Neural cell (in vitro differentiated cells): ENCODE results near the gene TNS4. TPM values are rescaled to one million over a fixed set of nuclear protein-coding genes. Genes with fewer than 3 reads are reported as not detected.

Experiments
- H2AFZ ChIP-seq: fragments of 200-600, 300-800 bp; sonication (generic), shearing (Covaris generic); 2 replicates; pipeline ENCODE4 v1.6.0; 2014; ENCODE audit warnings: low read depth, mild to moderate bottlenecking, antibody characterized with exemption, low read length, moderate library complexity
- H3F3A ChIP-seq: fragments of 200-600 bp; shearing (Covaris generic); 2 replicates; pipeline ENCODE4 v1.6.1; 2016; ENCODE audit warnings: mild to moderate bottlenecking, moderate library complexity, mixed read lengths, antibody characterized with exemption, low read length; ENCODE audit not compliant: insufficient read depth, poor library complexity, severe bottlenecking
- H3K27ac ChIP-seq: fragments of 200-600, 300-800 bp; sonication (generic), shearing (Covaris generic); 2 replicates; pipeline ENCODE4 v1.5.1; 2014; ENCODE audit warnings: mild to moderate bottlenecking, low read length, moderate library complexity
- H3K27me3 ChIP-seq: fragments of 300-800, 200-600 bp; sonication (generic), shearing (Covaris generic); 2 replicates; pipeline ENCODE4 v1.6.0; 2014; ENCODE audit warnings: mild to moderate bottlenecking, low read depth, low read length, moderate library complexity; ENCODE audit not compliant: insufficient read depth
- H3K36me3 ChIP-seq: fragments of 300-800, 200-600 bp; sonication (generic), shearing (Covaris generic); 2 replicates; pipeline ENCODE4 v1.5.1; 2014; ENCODE audit warnings: mild to moderate bottlenecking, antibody characterized with exemption, low read length, moderate library complexity; ENCODE audit not compliant: insufficient read depth
- H3K4me2 ChIP-seq: fragments of 300-800, 200-600 bp; sonication (generic), shearing (Covaris generic); 2 replicates; pipeline ENCODE4 v1.6.0; 2014; ENCODE audit warnings: mild to moderate bottlenecking, low read length
- H3K4me3 ChIP-seq: fragments of 300-800, 200-600 bp; sonication (generic), shearing (Covaris generic); 2 replicates; pipeline ENCODE4 v1.5.1; 2014; ENCODE audit warnings: mild to moderate bottlenecking, low read length, moderate library complexity
- H3K79me2 ChIP-seq: fragments of 200-600 bp; shearing (Covaris generic); replicated peaks from 2 replicates; pipeline ENCODE4 v1.6.0; 2014; ENCODE audit warnings: mild to moderate bottlenecking, low read length, moderate library complexity; ENCODE audit not compliant: insufficient read depth
- H3K9ac ChIP-seq: fragments of 300-800, 200-600 bp; sonication (generic), shearing (Covaris generic); 2 replicates; pipeline ENCODE4 v1.6.1; 2016; ENCODE audit warnings: mild to moderate bottlenecking, low read length, mixed read lengths
- H3K9me2 ChIP-seq: fragments of 200-600 bp; shearing (Covaris generic); 2 replicates; pipeline ENCODE4 v1.6.1; 2016; ENCODE audit warnings: mild to moderate bottlenecking, low read length, mixed read lengths; ENCODE audit not compliant: insufficient read depth
- H3K9me3 ChIP-seq: fragments of 200-600, 300-800 bp; sonication (generic), shearing (Covaris generic); 2 replicates; pipeline ENCODE4 v1.6.1; 2016; ENCODE audit warnings: mild to moderate bottlenecking, mixed run types, low read length, moderate library complexity, mixed read lengths
- H4K20me1 ChIP-seq: fragments of 200-600 bp; shearing (Covaris generic); 2 replicates; pipeline ENCODE4 v1.6.1; 2016; ENCODE audit warnings: mild to moderate bottlenecking, mixed run types; ENCODE audit not compliant: insufficient read depth
- CTCF ChIP-seq: fragments of 450-650 bp; IDR thresholded peaks from 2 replicates; pipeline ENCODE4 v1.5.1; 2014; ENCODE audit warnings: antibody characterized with exemption, mild to moderate bottlenecking, moderate library complexity; ENCODE audit not compliant: poor library complexity, severe bottlenecking
- EP300 ChIP-seq: fragments of 450-650 bp; conservative IDR thresholded peaks from 2 replicates; pipeline ENCODE4 v1.6.1; 2014; ENCODE audit warnings: antibody characterized with exemption, mild to moderate bottlenecking, moderate library complexity; ENCODE audit not compliant: poor library complexity, severe bottlenecking
- EZH2 ChIP-seq: fragments of 200-600, 300-800 bp; shearing (Covaris generic), sonication (generic); IDR thresholded peaks from 2 replicates; pipeline ENCODE4 v1.6.1; 2014; ENCODE audit warnings: antibody characterized with exemption, low read length, borderline replicate concordance, mild to moderate bottlenecking; ENCODE audit not compliant: insufficient read depth, poor library complexity, severe bottlenecking
- MXI1 ChIP-seq: fragments of 450-650 bp; conservative IDR thresholded peaks from 2 replicates; pipeline ENCODE4 v1.6.1; 2014; ENCODE audit warnings: antibody characterized with exemption, mild to moderate bottlenecking; ENCODE audit not compliant: poor library complexity, severe bottlenecking
- POLR2AphosphoS5 ChIP-seq: IDR thresholded peaks from 2 replicates; pipeline ENCODE4 v1.6.1; 2012
- RAD21 ChIP-seq: fragments of 450-650 bp; conservative IDR thresholded peaks from 2 replicates; pipeline ENCODE4 v1.6.1; 2014; ENCODE audit warnings: antibody characterized with exemption, mild to moderate bottlenecking, moderate library complexity
- REST ChIP-seq: IDR thresholded peaks from 2 replicates; pipeline ENCODE4 v1.6.1; 2012; ENCODE audit warnings: borderline replicate concordance
- SMC3 ChIP-seq: fragments of 450-650 bp; conservative IDR thresholded peaks from 2 replicates; pipeline ENCODE4 v1.6.1; 2014; ENCODE audit warnings: antibody characterized with exemption, mild to moderate bottlenecking, moderate library complexity; ENCODE audit not compliant: poor library complexity
- TAF1 ChIP-seq: IDR thresholded peaks from 2 replicates; pipeline ENCODE4 v1.6.1; 2012; ENCODE audit warnings: low read depth
- polyA plus RNA-seq: library from polyadenylated mRNA; depleted of rRNA; stranded (reverse); fragments of >200 nt; gene quantifications from 2 replicates; pipeline ENCODE4 v1.2.3, GENCODE V29; 2014

The TNS4 gene
- polyA plus RNA-seq, 1 donor from 2014 or later: not detected

GRCh38 chr17:40535438-40535837 lies 34.0 kb upstream of the TNS4 start:
- no peak overlapping the region for H3K9ac ChIP-seq
- H3K4me3 ChIP-seq: no peak overlapping the region
- no peaks in the 10 kb centered on the region for H3K27me3 ChIP-seq
- no peak overlapping the region for H3K27ac ChIP-seq
- no peak overlapping the region for H3K4me2 ChIP-seq
- no peak overlapping the region for H2AFZ ChIP-seq
- H3K9me3 ChIP-seq: no peaks in the 10 kb centered on the region
- H3F3A ChIP-seq: no peaks in the 10 kb centered on the region
- H3K9me2 ChIP-seq: no peaks in the 10 kb centered on the region
- no peaks in the 10 kb centered on the region for H3K36me3 ChIP-seq
- no peaks in the 10 kb centered on the region for H4K20me1 ChIP-seq
- H3K79me2 ChIP-seq: no peaks in the 10 kb centered on the region
- TF ChIP-seq RAD21 (no peak), EZH2 (no peak)

DNA sequence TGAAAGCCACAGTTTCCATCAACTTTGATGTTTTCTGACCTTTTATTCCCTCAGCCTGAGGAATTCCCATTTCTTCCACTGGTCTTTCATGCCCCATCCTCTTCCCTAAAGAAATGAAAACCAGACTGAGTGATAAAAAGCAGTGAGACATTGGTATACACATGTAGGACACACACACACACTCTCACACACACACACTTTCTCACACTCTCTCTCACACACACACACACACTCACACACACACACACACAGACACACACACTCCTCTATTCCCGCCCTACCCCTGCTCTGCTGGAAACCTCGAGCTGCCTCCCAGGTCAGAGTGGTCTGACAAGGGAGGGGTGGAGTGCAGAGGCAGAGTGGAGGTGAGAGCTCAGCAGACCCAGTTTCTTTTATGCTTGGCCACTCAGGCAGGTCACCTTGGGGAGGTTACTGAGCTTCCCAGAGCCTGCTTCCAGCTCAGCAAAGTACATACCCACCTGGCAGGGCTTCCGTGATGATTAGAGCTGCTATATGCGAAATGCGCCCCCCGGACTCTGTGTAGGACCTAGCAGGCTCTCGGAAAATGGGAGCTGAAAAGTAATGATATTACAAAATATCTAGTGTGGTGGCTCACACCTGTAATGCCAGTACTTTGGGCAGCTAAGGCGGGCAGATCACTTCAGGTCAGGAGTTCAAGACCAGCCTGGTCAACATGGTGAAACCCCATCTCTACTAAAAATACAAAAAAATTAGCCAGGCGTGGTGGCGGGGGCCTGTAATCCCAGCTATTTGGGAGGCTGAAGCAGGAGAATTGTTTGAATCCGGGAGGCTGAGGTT lies 33.2 kb upstream of the TNS4 start:
- no peak overlapping the region for H3K27ac ChIP-seq
- H2AFZ ChIP-seq: no peak overlapping the region
- no peak overlapping the region for H3K4me3 ChIP-seq
- no peak for TF ChIP-seq EZH2
- TF ChIP-seq SMC3: no peak
- no peak for TF ChIP-seq CTCF
- TF ChIP-seq REST: no peak
- no peak for TF ChIP-seq MXI1
- no peak for TF ChIP-seq RAD21
- TF ChIP-seq EP300: no peak
- TF ChIP-seq TAF1: no peak
- no peak for TF ChIP-seq POLR2AphosphoS5
- H3F3A ChIP-seq: no peaks in the 10 kb centered on the region
- H4K20me1 ChIP-seq: no peaks in the 10 kb centered on the region
- no peak overlapping the region for H3K9ac ChIP-seq
- no peaks in the 10 kb centered on the region for H3K9me3 ChIP-seq
- H3K36me3 ChIP-seq: no peaks in the 10 kb centered on the region
- no peaks in the 10 kb centered on the region for H3K79me2 ChIP-seq
- H3K4me2 ChIP-seq: no peak overlapping the region
- no peaks in the 10 kb centered on the region for H3K9me2 ChIP-seq
- no peaks in the 10 kb centered on the region for H3K27me3 ChIP-seq

DNA sequence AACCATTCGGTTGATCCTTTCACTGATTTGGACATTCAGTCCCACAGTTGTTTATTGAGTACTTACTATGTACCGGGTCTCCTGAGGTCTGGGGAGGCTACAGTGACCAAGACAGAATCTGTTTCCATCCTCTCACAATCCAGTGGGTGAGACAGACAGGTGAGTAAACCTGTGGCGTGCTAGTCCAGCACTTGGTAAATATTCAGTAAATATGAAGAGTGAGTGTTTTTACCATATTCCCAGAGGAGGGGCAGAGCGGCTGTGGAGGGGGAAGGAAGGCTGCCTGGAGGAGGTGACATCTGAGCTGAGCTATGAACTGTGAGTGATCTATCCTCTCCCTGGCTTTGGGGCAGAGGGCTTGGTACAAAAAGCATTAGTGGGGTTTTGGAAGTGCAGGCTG lies 32.5 kb upstream of the TNS4 start:
- no peak overlapping the region for H3K4me3 ChIP-seq
- no peak overlapping the region for H2AFZ ChIP-seq
- H3K9ac ChIP-seq: no peak overlapping the region
- H3K79me2 ChIP-seq: no peaks in the 10 kb centered on the region
- H4K20me1 ChIP-seq: no peaks in the 10 kb centered on the region
- no peak overlapping the region for H3K4me2 ChIP-seq
- H3K9me3 ChIP-seq: no peaks in the 10 kb centered on the region
- H3K36me3 ChIP-seq: no peaks in the 10 kb centered on the region
- no peak overlapping the region for H3K27ac ChIP-seq
- H3K9me2 ChIP-seq: no peaks in the 10 kb centered on the region
- TF ChIP-seq CTCF (no peak), EZH2 (no peak), POLR2AphosphoS5 (no peak), SMC3 (no peak), RAD21 (no peak), TAF1 (no peak), REST (no peak), EP300 (no peak), MXI1 (no peak)
- H3F3A ChIP-seq: no peaks in the 10 kb centered on the region
- H3K27me3 ChIP-seq: no peaks in the 10 kb centered on the region
